Stimulated activated CD4-positive, alpha-beta T cell treated with anti-CD3 and anti-CD28 coated beads, Interleukin-2, amount 100 ng/mL, for 4 hours (primary cell): ENCODE data around the gene MTMR12.

Experiments
- DNase-seq: peaks from one replicate; pipeline ENCODE4 v3.0.0-alpha.2; 2020; ENCODE audit warnings: low read depth

Gene MTMR12

GRCh38 chr5:32190095-32190494 is 122.6 kb downstream of the MTMR12 start:
- no peak for DNase-seq

GRCh38 chr5:32187675-32188074 is 125.1 kb downstream of the MTMR12 start:
- DNase-seq, result no peak

- DNase-seq, result no peak
Observed at GRCh38 chr5:32182463-32183063, 130.2 kb downstream of the MTMR12 start.
